SK-N-SH treated with all-trans-retinoic acid at 6 μM for 48 hours (cell line): Measurements from ENCODE around the gene TPSD1.
"Not testable (repeated sequence)": the region's sequence is repeated elsewhere in the genome, so short reads cannot be mapped to it uniquely, and the experiment has no call there.

Source experiments
- ATAC-seq: fragments of 200-7000 bp; cut with Tn5 transposase; 3 replicates; pipeline ENCODE4 v1.9.1; 2020; ENCODE audit warnings: mild to moderate bottlenecking, moderate library complexity
- ARNTL ChIP-seq: fragments of 450-650 bp; formaldehyde crosslinking; IDR thresholded peaks from 2 replicates; pipeline ENCODE4 v1.5.0; 2020; ENCODE audit warnings: low read depth, mild to moderate bottlenecking, moderate library complexity, borderline replicate concordance
- BACH2 ChIP-seq: fragments of 250-450 bp; sonication (Bioruptor Pico); IDR thresholded peaks from 2 replicates; pipeline ENCODE4 v1.9.0; 2021; ENCODE audit warnings: mild to moderate bottlenecking, borderline replicate concordance
- CSRNP3 ChIP-seq: fragments of 250-450 bp; sonication (Bioruptor Pico); IDR thresholded peaks from 2 replicates; pipeline ENCODE4 v1.5.1; 2021; ENCODE audit warnings: mild to moderate bottlenecking, moderate library complexity
- ESRRG ChIP-seq: fragments of 250-450 bp; sonication (Bioruptor Pico); IDR thresholded peaks from 2 replicates; pipeline ENCODE4 v1.6.1; 2021; ENCODE audit warnings: mild to moderate bottlenecking
- GLIS3 ChIP-seq: fragments of 250-450 bp; sonication (Bioruptor Pico); IDR thresholded peaks from 2 replicates; pipeline ENCODE4 v1.5.0; 2020; ENCODE audit warnings: mild to moderate bottlenecking, moderate library complexity
- OSR1 ChIP-seq: fragments of 250-450 bp; sonication (Bioruptor Pico); IDR thresholded peaks from 2 replicates; pipeline ENCODE4 v1.8.0; 2022; ENCODE audit warnings: moderate library complexity, mild to moderate bottlenecking, inconsistent platforms
- PATZ1 ChIP-seq: fragments of 250-450 bp; sonication (Bioruptor Pico); IDR thresholded peaks from 2 replicates; pipeline ENCODE4 v1.8.0; 2020; ENCODE audit warnings: mild to moderate bottlenecking, moderate library complexity, borderline replicate concordance
- POU6F1 ChIP-seq: fragments of 250-450 bp; sonication (Bioruptor Pico); IDR thresholded peaks from 2 replicates; pipeline ENCODE4 v1.8.0; 2021; ENCODE audit warnings: low read depth, mild to moderate bottlenecking, moderate library complexity, borderline replicate concordance
- PPARA ChIP-seq: fragments of 250-450 bp; sonication (Bioruptor Pico); IDR thresholded peaks from 2 replicates; pipeline ENCODE4 v1.5.0; 2020; ENCODE audit warnings: mild to moderate bottlenecking, borderline replicate concordance
- RARB ChIP-seq: fragments of 250-450 bp; sonication (Bioruptor Pico); IDR thresholded peaks from 2 replicates; pipeline ENCODE4 v1.8.0; 2021; ENCODE audit warnings: mild to moderate bottlenecking, moderate library complexity
- SNAI2 ChIP-seq: fragments of 250-450 bp; sonication (Bioruptor Pico); IDR thresholded peaks from 2 replicates; pipeline ENCODE4 v1.5.0; 2020; ENCODE audit warnings: mild to moderate bottlenecking, moderate library complexity
- TCF4 ChIP-seq: fragments of 250-450 bp; sonication (Bioruptor Pico); IDR thresholded peaks from 2 replicates; pipeline ENCODE4 v1.8.0; 2021; ENCODE audit warnings: mild to moderate bottlenecking, moderate library complexity, borderline replicate concordance
- TOX ChIP-seq: fragments of 250-450 bp; sonication (Bioruptor Pico); IDR thresholded peaks from 2 replicates; pipeline ENCODE4 v1.8.0; 2021; ENCODE audit warnings: mild to moderate bottlenecking, moderate library complexity, borderline replicate concordance
- ZC3H10 ChIP-seq: fragments of 250-450 bp; sonication (Bioruptor Pico); IDR thresholded peaks from 2 replicates; pipeline ENCODE4 v1.5.1; 2021; ENCODE audit warnings: mild to moderate bottlenecking, moderate library complexity
- ZFP3 ChIP-seq: fragments of 250-450 bp; sonication (Bioruptor Pico); IDR thresholded peaks from 2 replicates; pipeline ENCODE4 v1.5.0; 2020; ENCODE audit warnings: mild to moderate bottlenecking, moderate library complexity
- ZFP30 ChIP-seq: fragments of 450-650 bp; formaldehyde crosslinking; IDR thresholded peaks from 2 replicates; pipeline ENCODE4 v1.5.0; 2022; ENCODE audit warnings: mild to moderate bottlenecking, moderate library complexity
- ZNF565 ChIP-seq: fragments of 450-650 bp; formaldehyde crosslinking; conservative IDR thresholded peaks from 2 replicates; pipeline ENCODE4 v1.5.0; 2020; ENCODE audit warnings: low read depth, mild to moderate bottlenecking, moderate library complexity
- ZNF8 ChIP-seq: fragments of 450-650 bp; formaldehyde crosslinking; IDR thresholded peaks from 2 replicates; pipeline ENCODE4 v1.5.0; 2020; ENCODE audit warnings: mild to moderate bottlenecking, moderate library complexity
- TF ChIP-seq, protein P1 (sequence below): fragments of 250-450 bp; sonication (Bioruptor Pico); IDR thresholded peaks from 2 replicates; pipeline ENCODE4 v1.5.0; 2020; ENCODE audit warnings: mild to moderate bottlenecking, moderate library complexity

The TPSD1 gene

DNA sequence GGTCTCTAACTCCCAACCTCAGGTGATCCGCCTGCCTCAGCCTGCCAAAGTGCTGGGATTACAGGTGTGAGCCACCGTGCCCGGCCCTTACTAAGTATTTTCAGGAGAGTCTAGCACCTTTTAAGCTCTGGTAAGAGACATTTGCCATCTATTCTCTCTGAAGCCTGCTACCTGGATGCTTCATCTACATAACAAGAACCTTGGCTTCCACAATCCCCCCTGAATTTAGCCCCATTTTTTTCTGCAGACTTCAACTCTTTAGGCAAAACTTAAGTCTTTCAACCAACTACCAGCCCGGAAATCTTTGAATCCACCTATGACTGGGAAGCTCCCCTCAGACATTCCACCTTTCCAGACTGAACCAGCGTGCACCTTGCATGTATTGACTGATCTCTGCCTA is 39.6 kb downstream of the TPSD1 start (continued):
- TF ChIP-seq, protein P1, sequence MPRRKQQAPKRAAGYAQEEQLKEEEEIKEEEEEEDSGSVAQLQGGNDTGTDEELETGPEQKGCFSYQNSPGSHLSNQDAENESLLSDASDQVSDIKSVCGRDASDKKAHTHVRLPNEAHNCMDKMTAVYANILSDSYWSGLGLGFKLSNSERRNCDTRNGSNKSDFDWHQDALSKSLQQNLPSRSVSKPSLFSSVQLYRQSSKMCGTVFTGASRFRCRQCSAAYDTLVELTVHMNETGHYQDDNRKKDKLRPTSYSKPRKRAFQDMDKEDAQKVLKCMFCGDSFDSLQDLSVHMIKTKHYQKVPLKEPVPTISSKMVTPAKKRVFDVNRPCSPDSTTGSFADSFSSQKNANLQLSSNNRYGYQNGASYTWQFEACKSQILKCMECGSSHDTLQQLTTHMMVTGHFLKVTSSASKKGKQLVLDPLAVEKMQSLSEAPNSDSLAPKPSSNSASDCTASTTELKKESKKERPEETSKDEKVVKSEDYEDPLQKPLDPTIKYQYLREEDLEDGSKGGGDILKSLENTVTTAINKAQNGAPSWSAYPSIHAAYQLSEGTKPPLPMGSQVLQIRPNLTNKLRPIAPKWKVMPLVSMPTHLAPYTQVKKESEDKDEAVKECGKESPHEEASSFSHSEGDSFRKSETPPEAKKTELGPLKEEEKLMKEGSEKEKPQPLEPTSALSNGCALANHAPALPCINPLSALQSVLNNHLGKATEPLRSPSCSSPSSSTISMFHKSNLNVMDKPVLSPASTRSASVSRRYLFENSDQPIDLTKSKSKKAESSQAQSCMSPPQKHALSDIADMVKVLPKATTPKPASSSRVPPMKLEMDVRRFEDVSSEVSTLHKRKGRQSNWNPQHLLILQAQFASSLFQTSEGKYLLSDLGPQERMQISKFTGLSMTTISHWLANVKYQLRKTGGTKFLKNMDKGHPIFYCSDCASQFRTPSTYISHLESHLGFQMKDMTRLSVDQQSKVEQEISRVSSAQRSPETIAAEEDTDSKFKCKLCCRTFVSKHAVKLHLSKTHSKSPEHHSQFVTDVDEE (CRISPR knock-in tag), result no peak
- TF ChIP-seq ZNF565 (CRISPR knock-in tag), result no peak
- TF ChIP-seq OSR1 (CRISPR knock-in tag), result no peak
- TF ChIP-seq ZC3H10 (CRISPR knock-in tag), result no peak
- TF ChIP-seq, all 23 proteins: peak for 0

- ATAC-seq, result not testable (repeated sequence)
Measured at GRCh38 chr16:1296688-1297017, 40.8 kb downstream of the TPSD1 start.

DNA sequence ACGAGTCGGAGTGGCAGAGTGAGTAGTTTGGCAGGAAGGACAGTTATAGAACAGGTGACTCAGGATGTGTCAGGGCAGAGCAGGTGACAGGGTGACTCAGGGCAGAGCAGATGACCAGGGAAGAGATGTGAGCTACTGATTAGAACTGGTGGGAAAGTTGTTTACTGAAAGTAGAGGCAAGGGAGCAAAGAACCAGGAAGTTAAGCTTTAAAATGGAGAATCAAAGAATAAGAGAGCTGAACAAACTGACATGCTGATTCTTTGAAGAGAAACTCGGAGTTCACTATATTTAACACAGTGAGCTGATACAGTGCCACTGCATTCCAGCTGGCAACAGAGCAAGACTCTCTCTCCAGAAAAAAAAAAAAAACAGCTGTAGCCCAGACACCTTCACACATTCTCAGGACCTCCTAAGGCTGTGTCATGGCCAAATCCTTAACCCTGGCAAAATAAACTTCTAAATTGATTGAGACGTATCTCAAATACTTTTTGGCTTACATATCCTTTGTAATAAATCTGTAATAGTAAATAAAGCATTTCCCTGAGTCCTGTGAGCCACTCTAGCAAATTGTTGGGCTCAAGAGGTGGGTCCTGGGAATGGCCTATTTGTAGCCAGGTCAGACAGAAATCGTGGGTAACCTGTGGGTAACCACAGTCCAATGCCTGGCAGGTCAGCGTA is 41.3 kb downstream of the TPSD1 start:
- no peak for ATAC-seq
- no peak for TF ChIP-seq BACH2 (CRISPR knock-in tag)
- no peak for TF ChIP-seq POU6F1 (CRISPR knock-in tag)
- no peak for TF ChIP-seq OSR1 (CRISPR knock-in tag)
- no peak for TF ChIP-seq ZC3H10 (CRISPR knock-in tag)
- TF ChIP-seq ZFP3, result no peak
- TF ChIP-seq ZNF8 (CRISPR knock-in tag), result no peak
- no peak for TF ChIP-seq GLIS3 (CRISPR knock-in tag)
- TF ChIP-seq ZFP30 (CRISPR knock-in tag), result no peak
- TF ChIP-seq RARB (CRISPR knock-in tag), result no peak
- TF ChIP-seq CSRNP3 (CRISPR knock-in tag), result no peak
- TF ChIP-seq, protein P1 (CRISPR knock-in tag), result no peak
- no peak for TF ChIP-seq TCF4 (CRISPR knock-in tag)
- no peak for TF ChIP-seq TOX
- TF ChIP-seq PATZ1, result no peak
- TF ChIP-seq SNAI2 (CRISPR knock-in tag), result no peak
- TF ChIP-seq ARNTL, result no peak
- TF ChIP-seq, all 23 proteins: peak for 0

DNA sequence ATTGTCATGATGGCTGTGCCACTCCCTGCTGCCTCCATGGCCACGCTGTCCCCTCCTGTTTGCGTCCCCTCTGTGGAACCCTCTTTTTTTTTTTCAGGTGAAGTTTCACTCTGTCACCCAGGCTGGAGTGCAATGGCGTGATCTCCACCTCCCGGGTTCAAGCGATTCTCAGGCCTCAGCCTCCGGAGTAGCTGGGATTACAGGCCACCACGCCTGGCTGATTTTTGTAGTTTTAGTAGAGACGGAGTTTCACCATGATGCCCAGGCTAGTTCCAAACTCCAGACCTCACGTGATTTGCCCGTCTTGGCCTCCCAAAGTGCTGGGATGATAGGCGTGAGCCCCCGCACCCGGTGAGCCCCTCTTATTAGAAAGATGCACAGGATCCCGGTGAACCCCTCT is 42.5 kb downstream of the TPSD1 start:
- no peak for TF ChIP-seq ZFP30 (CRISPR knock-in tag)
- no peak for TF ChIP-seq RARB (CRISPR knock-in tag)
- no peak for TF ChIP-seq ZC3H10 (CRISPR knock-in tag)
- no peak for TF ChIP-seq PPARA (CRISPR knock-in tag)
- no peak for TF ChIP-seq GLIS3 (CRISPR knock-in tag)
- TF ChIP-seq, protein P1 (CRISPR knock-in tag), result no peak
- no peak for TF ChIP-seq ESRRG
- TF ChIP-seq PATZ1, result no peak
- no peak for ATAC-seq
